GM12874 (cell line): ENCODE results near the gene IQGAP3.

Experiments
- TF ChIP-seq, protein P1 (sequence below): IDR thresholded peaks from 2 replicates; pipeline ENCODE4 v1.5.1; 2011; ENCODE audit warnings: low read depth, mild to moderate bottlenecking, control low read depth, low read length, moderate library complexity; ENCODE audit not compliant: insufficient read depth

Gene IQGAP3

DNA sequence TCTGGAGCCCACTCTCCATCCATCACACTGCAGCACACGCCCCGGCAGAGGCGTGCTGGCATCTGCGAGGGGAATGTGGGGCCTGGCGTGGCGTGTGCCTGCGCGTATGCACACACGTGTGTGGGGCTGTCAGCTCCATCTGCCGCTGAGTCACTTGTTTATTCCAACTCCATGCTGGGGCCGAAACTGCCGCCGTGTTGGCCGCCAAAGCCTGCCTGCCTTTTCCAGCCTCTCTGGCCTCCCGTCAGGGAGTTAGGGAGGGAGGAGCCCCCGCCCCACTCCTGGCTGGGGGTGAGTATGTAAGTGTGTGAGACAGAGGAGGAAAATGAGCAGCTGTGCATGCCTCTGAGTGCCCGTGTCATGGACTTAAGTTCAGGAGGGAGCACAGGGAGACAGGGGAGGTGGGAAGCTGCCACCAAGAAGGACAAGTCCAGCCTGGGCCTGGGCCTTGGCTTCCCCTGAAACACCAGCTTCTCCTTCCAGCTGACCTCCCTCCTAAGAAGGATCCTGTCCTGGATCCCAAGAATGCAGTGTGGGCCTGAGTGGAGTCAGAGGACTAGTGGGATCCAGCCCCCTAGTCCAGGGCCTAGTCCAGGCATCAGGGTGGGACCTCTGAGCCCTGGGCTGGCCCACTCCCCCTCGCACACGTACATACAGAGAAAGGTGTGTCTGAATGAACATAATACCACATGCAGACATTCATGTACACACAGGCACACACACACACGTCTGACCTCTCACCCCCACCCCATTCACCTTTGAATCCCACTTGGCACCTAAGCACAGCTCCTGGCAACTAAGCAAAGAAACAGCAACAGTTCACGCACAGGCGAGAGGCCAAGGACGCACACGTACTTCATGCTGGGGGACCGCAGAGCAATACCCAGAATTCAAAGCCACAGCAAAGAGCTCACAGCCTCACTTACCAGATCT is 96.5 kb downstream of the IQGAP3 start:
- TF ChIP-seq, protein P1, sequence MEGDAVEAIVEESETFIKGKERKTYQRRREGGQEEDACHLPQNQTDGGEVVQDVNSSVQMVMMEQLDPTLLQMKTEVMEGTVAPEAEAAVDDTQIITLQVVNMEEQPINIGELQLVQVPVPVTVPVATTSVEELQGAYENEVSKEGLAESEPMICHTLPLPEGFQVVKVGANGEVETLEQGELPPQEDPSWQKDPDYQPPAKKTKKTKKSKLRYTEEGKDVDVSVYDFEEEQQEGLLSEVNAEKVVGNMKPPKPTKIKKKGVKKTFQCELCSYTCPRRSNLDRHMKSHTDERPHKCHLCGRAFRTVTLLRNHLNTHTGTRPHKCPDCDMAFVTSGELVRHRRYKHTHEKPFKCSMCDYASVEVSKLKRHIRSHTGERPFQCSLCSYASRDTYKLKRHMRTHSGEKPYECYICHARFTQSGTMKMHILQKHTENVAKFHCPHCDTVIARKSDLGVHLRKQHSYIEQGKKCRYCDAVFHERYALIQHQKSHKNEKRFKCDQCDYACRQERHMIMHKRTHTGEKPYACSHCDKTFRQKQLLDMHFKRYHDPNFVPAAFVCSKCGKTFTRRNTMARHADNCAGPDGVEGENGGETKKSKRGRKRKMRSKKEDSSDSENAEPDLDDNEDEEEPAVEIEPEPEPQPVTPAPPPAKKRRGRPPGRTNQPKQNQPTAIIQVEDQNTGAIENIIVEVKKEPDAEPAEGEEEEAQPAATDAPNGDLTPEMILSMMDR = no peak
